NB4 (cell line): ENCODE measurements around the gene FBXW4.

ENCODE experiments used
- MYC ChIP-seq: IDR thresholded peaks from 2 replicates; pipeline ENCODE4 v1.6.1; 2011; ENCODE audit warnings: low read depth, low read length
- POLR2A ChIP-seq: IDR thresholded peaks from 2 replicates; pipeline ENCODE4 v1.6.1; 2011; ENCODE audit warnings: mild to moderate bottlenecking; ENCODE audit not compliant: insufficient read length; ENCODE audit errors: extremely low read depth
- TF ChIP-seq, protein P1 (sequence below): IDR thresholded peaks from one replicate; pipeline ENCODE4 v1.5.1; 2012; ENCODE audit warnings: low read depth, low read length

DNA sequence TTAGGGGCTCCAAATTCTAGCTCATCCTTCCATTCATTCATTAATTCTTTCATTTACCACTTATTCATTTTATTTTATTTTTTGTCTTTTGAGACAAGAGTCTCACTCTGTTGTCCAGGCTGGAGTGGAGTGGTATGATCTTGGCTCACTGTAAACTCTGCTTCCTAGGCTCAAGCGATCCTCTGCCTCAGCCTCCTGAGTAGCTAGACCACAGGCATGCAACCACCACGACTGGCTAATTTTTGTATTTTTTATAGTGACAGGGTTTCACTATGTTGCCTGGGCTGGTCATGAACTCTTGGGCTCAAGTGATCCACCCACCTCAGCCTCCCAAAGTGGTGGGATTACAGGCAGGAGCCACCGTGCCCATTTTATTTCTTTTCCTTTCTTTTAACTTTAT, 49.3 kb upstream of the FBXW4 start:
- TF ChIP-seq POLR2A (no peak), MYC (no peak)
- TF ChIP-seq, protein P1, sequence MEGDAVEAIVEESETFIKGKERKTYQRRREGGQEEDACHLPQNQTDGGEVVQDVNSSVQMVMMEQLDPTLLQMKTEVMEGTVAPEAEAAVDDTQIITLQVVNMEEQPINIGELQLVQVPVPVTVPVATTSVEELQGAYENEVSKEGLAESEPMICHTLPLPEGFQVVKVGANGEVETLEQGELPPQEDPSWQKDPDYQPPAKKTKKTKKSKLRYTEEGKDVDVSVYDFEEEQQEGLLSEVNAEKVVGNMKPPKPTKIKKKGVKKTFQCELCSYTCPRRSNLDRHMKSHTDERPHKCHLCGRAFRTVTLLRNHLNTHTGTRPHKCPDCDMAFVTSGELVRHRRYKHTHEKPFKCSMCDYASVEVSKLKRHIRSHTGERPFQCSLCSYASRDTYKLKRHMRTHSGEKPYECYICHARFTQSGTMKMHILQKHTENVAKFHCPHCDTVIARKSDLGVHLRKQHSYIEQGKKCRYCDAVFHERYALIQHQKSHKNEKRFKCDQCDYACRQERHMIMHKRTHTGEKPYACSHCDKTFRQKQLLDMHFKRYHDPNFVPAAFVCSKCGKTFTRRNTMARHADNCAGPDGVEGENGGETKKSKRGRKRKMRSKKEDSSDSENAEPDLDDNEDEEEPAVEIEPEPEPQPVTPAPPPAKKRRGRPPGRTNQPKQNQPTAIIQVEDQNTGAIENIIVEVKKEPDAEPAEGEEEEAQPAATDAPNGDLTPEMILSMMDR, result no peak
